MM.1S (cell line): ENCODE results near the gene EBF4.

ENCODE experiments used
- EZH2 ChIP-seq: fragments of 300-600 bp; sonication (generic); optimal IDR thresholded peaks from 2 replicates; pipeline ENCODE3; 2017; ENCODE audit warnings: low read depth, mild to moderate bottlenecking, antibody characterized with exemption, low read length, mixed read lengths
- EZH2phosphoT487 ChIP-seq: fragments of 300-600 bp; sonication (generic); IDR thresholded peaks from 2 replicates; pipeline ENCODE4 v1.6.1; 2018; ENCODE audit warnings: antibody characterized with exemption, low read length
- TF ChIP-seq, protein P1 (sequence below): fragments of 300-600 bp; sonication (generic); IDR thresholded peaks from 2 replicates; pipeline ENCODE4 v1.5.1; 2016; ENCODE audit warnings: antibody characterized with exemption, low read length, mixed read lengths

DNA sequence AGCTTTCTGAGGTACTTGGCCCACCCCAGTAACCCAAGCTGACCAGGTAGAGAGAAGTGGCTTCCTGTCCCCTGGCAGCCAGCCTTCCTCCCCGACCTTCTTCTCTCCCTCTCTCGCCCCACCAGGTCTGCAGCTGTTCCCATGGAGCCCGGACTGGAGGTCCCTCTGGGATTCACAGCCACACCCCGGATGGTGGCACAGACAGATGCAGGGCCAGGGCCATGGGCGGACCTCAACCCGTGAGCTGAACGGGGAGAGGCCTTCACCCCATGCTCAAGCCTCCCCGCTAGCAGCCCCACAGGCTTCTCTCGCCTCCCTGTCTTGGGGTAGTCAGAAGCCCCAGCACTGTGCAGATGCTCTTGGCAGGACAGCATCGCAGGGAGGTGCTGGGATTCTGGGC is 66.6 kb downstream of the EBF4 start:
- TF ChIP-seq, protein P1, sequence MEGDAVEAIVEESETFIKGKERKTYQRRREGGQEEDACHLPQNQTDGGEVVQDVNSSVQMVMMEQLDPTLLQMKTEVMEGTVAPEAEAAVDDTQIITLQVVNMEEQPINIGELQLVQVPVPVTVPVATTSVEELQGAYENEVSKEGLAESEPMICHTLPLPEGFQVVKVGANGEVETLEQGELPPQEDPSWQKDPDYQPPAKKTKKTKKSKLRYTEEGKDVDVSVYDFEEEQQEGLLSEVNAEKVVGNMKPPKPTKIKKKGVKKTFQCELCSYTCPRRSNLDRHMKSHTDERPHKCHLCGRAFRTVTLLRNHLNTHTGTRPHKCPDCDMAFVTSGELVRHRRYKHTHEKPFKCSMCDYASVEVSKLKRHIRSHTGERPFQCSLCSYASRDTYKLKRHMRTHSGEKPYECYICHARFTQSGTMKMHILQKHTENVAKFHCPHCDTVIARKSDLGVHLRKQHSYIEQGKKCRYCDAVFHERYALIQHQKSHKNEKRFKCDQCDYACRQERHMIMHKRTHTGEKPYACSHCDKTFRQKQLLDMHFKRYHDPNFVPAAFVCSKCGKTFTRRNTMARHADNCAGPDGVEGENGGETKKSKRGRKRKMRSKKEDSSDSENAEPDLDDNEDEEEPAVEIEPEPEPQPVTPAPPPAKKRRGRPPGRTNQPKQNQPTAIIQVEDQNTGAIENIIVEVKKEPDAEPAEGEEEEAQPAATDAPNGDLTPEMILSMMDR: no peak
- TF ChIP-seq EZH2: no peak
- no peak for TF ChIP-seq EZH2phosphoT487
